ENCODE measurements around the gene LCMT2. TPM values are rescaled to one million over a fixed set of nuclear protein-coding genes. Genes with fewer than 3 reads are reported as not detected.

Gene LCMT2
- total RNA-seq, 1 donor from 2014 or later, result 18.9 TPM

GRCh38 chr15:43275740-43276562, 54.4 kb downstream of the LCMT2 start:
- no peak for DNase-seq

GRCh38 chr15:43274136-43274535, 56.2 kb downstream of the LCMT2 start:
- DNase-seq, result no peak

Other genes with a start within 250 kb of the LCMT2 start
- 68.3 TPM for gene UBR1, start 224.5 kb downstream of the LCMT2 start, total RNA-seq
- 37.6 TPM for gene TMEM62, start 197.0 kb downstream of the LCMT2 start, total RNA-seq
- 26.5 TPM for gene CCNDBP1, start 145.2 kb downstream of the LCMT2 start, total RNA-seq
- gene EPB42, start 109.6 kb downstream of the LCMT2 start, total RNA-seq, result 0.94 TPM
- not detected for gene TGM5, start 63.6 kb downstream of the LCMT2 start, total RNA-seq
- not detected for gene TGM7, start 28.3 kb downstream of the LCMT2 start, total RNA-seq
- 37.1 TPM for gene ZSCAN29, start 40.5 kb upstream of the LCMT2 start, total RNA-seq
- 21.4 TPM for gene TUBGCP4, start 40.5 kb upstream of the LCMT2 start, total RNA-seq
- gene TP53BP1, start 162.6 kb upstream of the LCMT2 start, total RNA-seq, result 142 TPM
- gene MAP1A, start 187.0 kb upstream of the LCMT2 start, total RNA-seq, result 35.7 TPM

Measured in occipital lobe (tissue), 2 donors.